HUES64 (cell line): Measurements from ENCODE around the gene PELI1. TPM values are rescaled to one million over a fixed set of nuclear protein-coding genes. Genes with fewer than 3 reads are reported as not detected.

ENCODE experiments used
- H3K27ac ChIP-seq: 2 replicates; pipeline ENCODE4 v1.7.0; 2013; ENCODE audit warnings: low read depth, low read length, inconsistent platforms
- H3K27me3 ChIP-seq: 2 replicates; pipeline ENCODE4 v1.6.1; 2013; ENCODE audit warnings: mild to moderate bottlenecking, low read length; ENCODE audit not compliant: insufficient read depth
- H3K36me3 ChIP-seq: 2 replicates; pipeline ENCODE4 v1.6.1; 2013; ENCODE audit warnings: mild to moderate bottlenecking, low read length; ENCODE audit not compliant: insufficient read depth
- H3K4me1 ChIP-seq: 2 replicates; pipeline ENCODE4 v1.6.1; 2013; ENCODE audit warnings: mild to moderate bottlenecking, low read length, moderate library complexity; ENCODE audit not compliant: insufficient read depth
- H3K4me3 ChIP-seq: 2 replicates; pipeline ENCODE4 v1.5.1; 2013; ENCODE audit warnings: mild to moderate bottlenecking, low read length, moderate library complexity
- H3K9ac ChIP-seq: 2 replicates; pipeline ENCODE4 v1.6.1; 2013; ENCODE audit warnings: mild to moderate bottlenecking, low read depth, low read length
- H3K9me3 ChIP-seq: 2 replicates; pipeline ENCODE4 v1.6.1; 2013; ENCODE audit warnings: low read depth, low read length; ENCODE audit not compliant: insufficient read depth
- WGBS: fragments of 150-250, 120-280 bp; methylation state at CpG from one replicate; pipeline ENCODE4 v1.1.7; 2013; ENCODE audit warnings: missing lambda C conversion rate; 5-methylcytosine and 5-hydroxymethylcytosine counted together
- polyA plus RNA-seq, 2 experiments: library from polyadenylated mRNA; stranded (reverse); fragments of 50-300 nt; gene quantifications; one replicate each; pipeline ENCODE4 v1.2.3, GENCODE V29; 2013

Gene PELI1
- 30.2 TPM for polyA plus RNA-seq (2013, experiment 1 of 2)
- polyA plus RNA-seq (2013, experiment 2 of 2): 35.2 TPM

- WGBS: 3% methylated on average over 66 of the region's 68 CpGs
- no peaks in the 10 kb centered on the region for H3K27me3 ChIP-seq
These were observed at the start of gene PELI1 for GRCh38 chr2:64144057-64145013. TSS of gene PELI1 (minus strand) at chr2:64144420. CDS start at chr2:64108310, 36,110 bp downstream.

GRCh38 chr2:64193491-64193890 is 49.3 kb upstream of the PELI1 start:
- H3K27ac ChIP-seq: no peak overlapping the region
- WGBS: 93% methylated on average over 2 of the region's 4 CpGs
- no peaks in the 10 kb centered on the region for H3K27me3 ChIP-seq
- H3K36me3 ChIP-seq: no peaks in the 10 kb centered on the region
- no peak overlapping the region for H3K4me3 ChIP-seq
- H3K4me1 ChIP-seq: peaks cover 23% of the 10 kb centered on the region; the same call in 1 of the 2 replicates
- no peak overlapping the region for H3K9ac ChIP-seq
- H3K9me3 ChIP-seq: no peaks in the 10 kb centered on the region

More at GRCh38 chr2:64144057-64145013, at the start of gene PELI1:
- Histone ChIP-seq H3K9me3 (no peaks in the 10 kb centered on the region), H3K9ac (peak within 1 kb of the TSS; percentile 94), H3K4me3 (peak within 1 kb of the TSS; percentile 97), H3K27ac (peak within 1 kb of the TSS; percentile 94), H3K4me1 (peaks cover 42% of the 10 kb centered on the region), H3K36me3 (no peaks in the 10 kb centered on the region)

GRCh38 chr2:64192664-64193105 is 48.5 kb upstream of the PELI1 start:
- Histone ChIP-seq H3K36me3 (no peaks in the 10 kb centered on the region), H3K27me3 (no peaks in the 10 kb centered on the region), H3K4me1 (peaks cover 27% of the 10 kb centered on the region; the same call in 1 of the 2 replicates), H3K27ac (no peak overlapping the region), H3K4me3 (no peak overlapping the region), H3K9ac (no peak overlapping the region), H3K9me3 (no peaks in the 10 kb centered on the region)
- WGBS: 83% methylated on average over 5 of the region's 6 CpGs

GRCh38 chr2:64192125-64192479 is 47.9 kb upstream of the PELI1 start:
- Histone ChIP-seq H3K9me3 (no peaks in the 10 kb centered on the region), H3K27ac (no peak overlapping the region), H3K9ac (no peak overlapping the region), H3K4me3 (no peak overlapping the region), H3K27me3 (no peaks in the 10 kb centered on the region), H3K36me3 (no peaks in the 10 kb centered on the region), H3K4me1 (peaks cover 32% of the 10 kb centered on the region; the same call in 1 of the 2 replicates)
- WGBS: 91% methylated on average over 6 of the region's 6 CpGs

- H3K9ac ChIP-seq: no peak overlapping the region
- H3K27ac ChIP-seq: no peak overlapping the region
- H3K4me1 ChIP-seq: peaks cover 34% of the 10 kb centered on the region
These were observed 45.4 kb upstream of the PELI1 start for GRCh38 chr2:64189586-64189985.

DNA sequence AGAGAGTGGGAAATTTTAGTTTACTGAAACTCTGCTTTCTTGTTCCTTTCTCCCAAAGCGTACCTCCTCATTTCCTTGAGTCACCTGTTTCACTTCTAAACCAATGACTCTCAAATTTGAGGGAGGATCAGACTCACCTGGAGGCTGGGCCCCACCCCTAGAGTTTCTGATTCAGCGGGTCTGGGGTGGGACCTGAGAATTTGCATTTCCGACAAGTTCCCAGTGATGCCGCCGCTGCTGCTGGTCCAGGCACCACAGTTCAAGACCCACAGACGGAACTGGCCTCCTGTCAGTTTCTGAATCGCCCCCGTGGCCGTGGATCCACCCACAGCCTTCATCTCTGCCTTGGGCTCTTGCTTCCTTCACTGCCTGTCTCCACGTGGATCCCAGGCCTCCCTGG is 44.9 kb upstream of the PELI1 start:
- WGBS: 75% methylated on average over 10 of the region's 10 CpGs
- no peaks in the 10 kb centered on the region for H3K9me3 ChIP-seq

More at GRCh38 chr2:64189586-64189985, 45.4 kb upstream of the PELI1 start:
- H3K36me3 ChIP-seq: no peaks in the 10 kb centered on the region
- H3K9me3 ChIP-seq: no peaks in the 10 kb centered on the region
- no peak overlapping the region for H3K4me3 ChIP-seq
- no peaks in the 10 kb centered on the region for H3K27me3 ChIP-seq

DNA sequence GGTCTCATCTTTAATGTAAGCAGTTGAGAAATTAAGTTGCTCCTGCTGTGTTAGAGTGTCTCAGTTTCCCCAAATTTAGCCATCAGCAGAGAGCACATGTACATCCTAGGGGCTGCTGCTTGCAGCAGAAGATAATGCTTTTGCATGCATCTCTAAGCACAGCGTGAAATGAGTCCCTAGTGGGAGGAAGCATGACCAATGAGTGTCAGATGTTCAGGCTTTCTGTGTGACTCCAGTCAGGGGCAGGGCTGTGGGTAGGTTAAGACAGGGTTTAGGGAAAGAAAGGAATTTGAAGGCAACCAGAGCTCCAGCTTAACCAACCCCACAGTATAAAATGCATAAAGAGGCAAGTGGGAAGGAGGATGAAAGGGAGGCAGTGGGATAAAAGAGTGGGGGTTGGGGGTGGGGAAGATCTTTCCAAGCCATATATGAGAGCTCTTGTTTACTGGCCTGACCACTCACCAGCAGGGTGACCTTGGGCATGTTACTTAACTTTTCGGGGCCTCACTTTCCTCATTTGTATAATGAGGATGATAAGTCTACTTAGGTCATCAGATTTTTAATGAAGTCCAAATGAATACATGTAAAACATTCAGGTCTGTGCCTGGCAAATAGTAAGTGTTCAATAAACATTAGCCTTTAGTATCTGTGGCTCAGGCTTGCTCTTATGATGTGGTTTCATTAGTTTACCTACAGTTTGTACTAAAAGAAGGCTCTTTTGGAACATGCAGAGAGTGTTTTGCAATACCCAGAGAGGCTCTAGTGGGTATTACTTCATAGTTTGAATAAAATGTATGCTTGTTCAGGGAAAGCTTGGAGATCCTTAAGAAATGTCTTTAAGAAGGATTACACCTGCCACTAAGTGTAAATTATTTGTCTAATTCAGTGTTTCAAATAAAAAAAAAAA is 42.7 kb upstream of the PELI1 start:
- peaks cover 27% of the 10 kb centered on the region for H3K4me1 ChIP-seq
- no peak overlapping the region for H3K4me3 ChIP-seq
- 86% methylated on average over 2 of the region's 2 CpGs for WGBS
- H3K9ac ChIP-seq: no peak overlapping the region
- H3K27ac ChIP-seq: no peak overlapping the region
- H3K27me3 ChIP-seq: no peaks in the 10 kb centered on the region
- no peaks in the 10 kb centered on the region for H3K9me3 ChIP-seq
- no peaks in the 10 kb centered on the region for H3K36me3 ChIP-seq

More for the DNA sequence above, 44.9 kb upstream of the PELI1 start:
- Histone ChIP-seq H3K27me3 (no peaks in the 10 kb centered on the region), H3K9ac (no peak overlapping the region), H3K4me1 (peaks cover 34% of the 10 kb centered on the region), H3K36me3 (no peaks in the 10 kb centered on the region), H3K27ac (no peak overlapping the region), H3K4me3 (no peak overlapping the region)

DNA sequence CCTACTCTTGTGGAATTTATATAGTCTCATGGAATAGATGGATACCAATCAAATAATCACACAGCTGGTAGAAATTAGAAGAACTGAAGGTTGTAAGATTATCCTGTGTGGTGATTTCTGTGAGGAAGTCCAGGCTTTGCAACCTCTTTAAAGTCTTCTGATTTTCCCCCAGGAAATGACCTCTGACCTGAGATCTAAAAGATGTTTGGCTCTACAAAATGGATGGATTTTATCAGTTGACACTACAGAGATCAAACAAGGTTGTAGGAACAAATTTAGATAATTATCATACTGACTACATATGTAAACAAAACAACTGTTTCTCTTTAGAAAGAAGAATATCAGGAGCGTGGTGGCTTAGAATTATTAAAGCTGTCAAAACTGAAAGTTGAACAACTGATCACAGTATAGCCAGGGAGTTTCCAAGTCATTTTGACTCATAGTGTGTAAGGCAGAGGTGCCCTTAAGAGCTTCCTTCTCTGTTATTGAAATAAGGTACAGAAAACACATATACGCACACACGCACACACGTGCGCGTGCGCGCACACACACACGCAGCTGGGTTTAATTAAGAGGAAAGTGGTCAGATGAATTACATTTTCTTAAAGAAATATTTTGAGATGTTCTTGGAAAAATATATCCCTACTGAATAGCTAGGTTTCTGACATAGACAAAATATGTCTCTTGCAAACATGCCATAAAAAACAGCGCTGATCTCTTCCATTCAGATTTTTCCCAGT is 35.5 kb upstream of the PELI1 start:
- H3K4me1 ChIP-seq: 0 out of 2 replicates have a peak, but pooled peaks cover 5% of the 10 kb centered on the region
- H3K4me3 ChIP-seq: no peak overlapping the region
- H3K36me3 ChIP-seq: no peaks in the 10 kb centered on the region
- no peaks in the 10 kb centered on the region for H3K27me3 ChIP-seq
- WGBS: over 99% methylated on average over 10 of the region's 10 CpGs
- no peak overlapping the region for H3K27ac ChIP-seq
- H3K9ac ChIP-seq: no peak overlapping the region
- H3K9me3 ChIP-seq: no peaks in the 10 kb centered on the region

DNA sequence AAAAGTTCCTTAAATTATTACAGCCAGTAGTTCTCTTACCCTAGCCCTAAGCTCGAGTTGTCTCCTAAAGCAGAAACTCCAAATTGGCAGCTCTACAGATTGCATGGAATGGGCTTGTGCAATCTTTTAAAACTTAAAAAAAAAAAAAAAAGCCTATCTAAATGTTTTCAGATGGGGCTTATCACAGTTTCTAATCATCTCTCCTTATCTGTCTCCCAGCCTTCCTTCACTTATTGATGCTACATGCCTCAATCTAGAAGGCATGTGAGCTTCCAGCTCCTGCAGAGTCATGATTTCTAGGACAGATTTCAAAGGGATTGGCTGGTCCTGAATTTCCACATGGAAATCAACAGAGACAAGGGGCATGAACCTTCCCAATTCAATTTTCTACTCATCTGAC is 33.1 kb upstream of the PELI1 start:
- WGBS: 100% methylated on average over 1 of the region's 1 CpG
- Histone ChIP-seq H3K4me3 (no peak overlapping the region), H3K27me3 (no peaks in the 10 kb centered on the region), H3K36me3 (no peaks in the 10 kb centered on the region), H3K4me1 (peaks cover 13% of the 10 kb centered on the region), H3K9me3 (no peaks in the 10 kb centered on the region), H3K27ac (no peak overlapping the region), H3K9ac (no peak overlapping the region)

DNA sequence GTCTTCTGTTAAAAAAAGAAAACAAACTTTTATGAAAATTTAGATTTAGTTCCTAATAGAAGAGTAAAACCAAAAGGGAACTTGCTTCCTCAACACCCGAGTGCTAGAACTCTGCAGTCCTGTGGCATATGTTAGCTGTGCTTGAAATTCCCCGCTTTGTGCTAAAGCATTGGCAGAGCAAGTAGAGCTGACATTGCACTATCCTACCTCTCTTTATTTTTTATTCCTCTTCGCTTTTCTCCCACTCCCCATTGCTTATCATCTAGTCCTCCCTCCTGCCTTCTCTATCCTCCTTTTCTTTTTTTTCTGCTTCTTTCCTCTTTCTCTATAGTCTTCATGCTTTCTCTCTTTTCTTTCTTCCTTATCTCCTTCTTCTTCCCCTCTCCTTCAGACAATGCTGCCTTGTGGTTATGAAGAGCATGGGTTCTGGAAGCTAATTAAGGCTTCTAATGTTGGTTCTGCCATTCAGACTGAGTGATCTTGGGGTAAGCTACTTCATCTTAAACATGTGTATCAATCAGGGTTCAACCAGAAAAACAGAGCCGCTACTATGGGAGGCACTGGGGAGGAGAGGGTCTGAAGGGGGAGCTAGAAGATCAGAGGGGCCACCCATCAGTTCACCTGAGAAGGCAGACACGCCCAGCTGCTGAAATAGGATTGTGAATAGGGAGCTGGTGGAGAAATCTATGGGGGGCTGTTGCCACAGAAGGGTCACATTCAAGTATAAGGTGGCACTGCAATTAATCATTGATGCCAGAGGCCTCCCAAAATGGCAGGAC is 31.4 kb upstream of the PELI1 start:
- Histone ChIP-seq H3K9me3 (no peaks in the 10 kb centered on the region), H3K27ac (no peak overlapping the region), H3K36me3 (no peaks in the 10 kb centered on the region), H3K4me3 (no peak overlapping the region), H3K4me1 (peaks cover 25% of the 10 kb centered on the region), H3K9ac (no peak overlapping the region), H3K27me3 (no peaks in the 10 kb centered on the region)
- 93% methylated on average over 5 of the region's 5 CpGs for WGBS
